ENCODE data around the gene NNMT.

GRCh38 chr11:114353443-114353842, 57.2 kb downstream of the NNMT start:
- TF ChIP-seq CTCF (IDR thresholded peaks at IDR 0.05), result no peak
- no peak for TF ChIP-seq EZH2 (IDR thresholded peaks at IDR 0.05; ENCODE audit: borderline replicate concordance, insufficient read depth, low read depth, low read length, poor library complexity, severe bottlenecking)

All from B cell (primary cell).